GM23338 (cell line): ENCODE data around the gene BYSL. TPM values are rescaled to one million over a fixed set of nuclear protein-coding genes. Genes with fewer than 3 reads are reported as not detected.

Experiments
- ATAC-seq: fragments of 200-7000 bp; cut with Tn5 transposase; 3 replicates; pipeline ENCODE4 v1.9.1; 2020
- DNase-seq: peaks from one replicate; pipeline ENCODE4 v3.0.0-alpha.2; 2015; ENCODE audit warnings: low spot score
- H2AFZ ChIP-seq: fragments of 200-600 bp; sonication (generic); 2 replicates; pipeline ENCODE4 v1.8.0; 2016; ENCODE audit warnings: antibody characterized with exemption, mild to moderate bottlenecking, moderate library complexity
- H3F3A ChIP-seq: fragments of 200-600 bp; sonication (generic); replicated peaks from 2 replicates; pipeline ENCODE4 v1.8.0; 2017; ENCODE audit warnings: antibody characterized with exemption, mixed run types, low read depth
- H3K27ac ChIP-seq: fragments of 200-600 bp; sonication (generic); 2 replicates; pipeline ENCODE4 v1.6.1; 2016; ENCODE audit warnings: low read depth
- H3K27me3 ChIP-seq: fragments of 200-600 bp; sonication (generic); 2 replicates; pipeline ENCODE4 v1.8.0; 2016; ENCODE audit warnings: mild to moderate bottlenecking, mixed run types, moderate library complexity; ENCODE audit not compliant: insufficient read depth
- H3K36me3 ChIP-seq: fragments of 200-600 bp; sonication (generic); 2 replicates; pipeline ENCODE4 v1.8.0; 2016; ENCODE audit warnings: mild to moderate bottlenecking; ENCODE audit not compliant: insufficient read depth
- H3K4me1 ChIP-seq: fragments of 200-600 bp; sonication (generic); 2 replicates; pipeline ENCODE4 v1.8.0; 2016; ENCODE audit warnings: mild to moderate bottlenecking, moderate library complexity; ENCODE audit not compliant: insufficient read depth
- H3K4me2 ChIP-seq: fragments of 200-600 bp; sonication (generic); 2 replicates; pipeline ENCODE4 v1.7.1; 2017; ENCODE audit warnings: mixed run types
- H3K4me3 ChIP-seq: fragments of 200-600 bp; sonication (generic); 2 replicates; pipeline ENCODE4 v1.6.1; 2016; ENCODE audit warnings: mixed run types
- H3K79me2 ChIP-seq: fragments of 200-600 bp; sonication (generic); replicated peaks from 2 replicates; pipeline ENCODE4 v1.8.0; 2017; ENCODE audit warnings: mild to moderate bottlenecking; ENCODE audit not compliant: insufficient read depth
- H3K9me2 ChIP-seq: fragments of 200-600 bp; sonication (generic); 2 replicates; pipeline ENCODE4 v1.8.0; 2017; ENCODE audit not compliant: insufficient read depth
- H4K20me1 ChIP-seq: fragments of 200-600 bp; sonication (generic); replicated peaks from 2 replicates; pipeline ENCODE4 v1.8.0; 2017; ENCODE audit warnings: mild to moderate bottlenecking; ENCODE audit not compliant: insufficient read depth
- H3K27ac Mint-ChIP-seq: 2 replicates; pipeline ENCODE4 v1.8.0; 2020; ENCODE audit warnings: inconsistent platforms, mild to moderate bottlenecking, moderate library complexity, mixed read lengths
- H3K27me3 Mint-ChIP-seq: 3 replicates; pipeline ENCODE4 v1.8.0; 2022; ENCODE audit warnings: low read depth, mild to moderate bottlenecking, moderate library complexity, mixed read lengths, inconsistent platforms; ENCODE audit not compliant: insufficient read depth, poor library complexity
- H3K36me3 Mint-ChIP-seq: 3 replicates; pipeline ENCODE4 v1.8.0; 2021; ENCODE audit warnings: low read depth, mild to moderate bottlenecking, inconsistent platforms, moderate library complexity, mixed read lengths
- H3K4me1 Mint-ChIP-seq: 3 replicates; pipeline ENCODE4 v1.8.0; 2020; ENCODE audit warnings: mild to moderate bottlenecking, inconsistent platforms, mixed read lengths
- H3K4me3 Mint-ChIP-seq: 3 replicates; pipeline ENCODE4 v1.8.0; 2021; ENCODE audit warnings: moderate library complexity, mild to moderate bottlenecking, inconsistent platforms, mixed read lengths
- H3K9me3 Mint-ChIP-seq: 3 replicates; pipeline ENCODE4 v1.8.0; 2020; ENCODE audit warnings: moderate library complexity, mild to moderate bottlenecking, inconsistent platforms, mixed read lengths
- CTCF ChIP-seq, 2 experiments: fragments of 200-600 bp in 1 of 2; sonication (generic) in 1 of 2; conservative IDR thresholded peaks; 2 replicates each; pipeline versions ENCODE4 v1.5.1 to v1.6.1; 2016 to 2017; ENCODE audit warnings: antibody characterized with exemption in 2 of 2, low read depth in 2 of 2, mild to moderate bottlenecking in 2 of 2, moderate library complexity in 1 of 2
- EZH2phosphoT487 ChIP-seq: fragments of 200-600 bp; sonication (generic); IDR thresholded peaks from one replicate; pipeline ENCODE4 v1.8.1; 2018; ENCODE audit warnings: antibody characterized with exemption; ENCODE audit not compliant: unreplicated experiment
- JUNB ChIP-seq: IDR thresholded peaks from one replicate; pipeline ENCODE4 v1.6.1; 2016; ENCODE audit warnings: antibody characterized with exemption; ENCODE audit not compliant: unreplicated experiment
- POLR2AphosphoS5 ChIP-seq: IDR thresholded peaks from 2 replicates; pipeline ENCODE4 v1.6.1; 2016; ENCODE audit warnings: antibody characterized with exemption, low read depth
- STAT1 ChIP-seq: IDR thresholded peaks from one replicate; pipeline ENCODE4 v1.6.1; 2016; ENCODE audit warnings: antibody characterized with exemption; ENCODE audit not compliant: unreplicated experiment
- ZNF462 ChIP-seq: fragments of 250-450 bp; sonication (Bioruptor Pico); IDR thresholded peaks from 2 replicates; pipeline ENCODE4 v1.5.0; 2020; ENCODE audit warnings: mild to moderate bottlenecking, moderate library complexity
- polyA plus RNA-seq: library from polyadenylated mRNA; unstranded; fragments of >200 nt; fragmentation: Nextera tagmentation; extraction: Ambion mirVana; gene quantifications from 2 replicates; pipeline ENCODE4 v1.2.1, GENCODE V29; 2016
- total RNA-seq: library from RNA; depleted of rRNA; stranded (reverse); fragments of >200 nt; shearing (Covaris generic); gene quantifications from 2 replicates; pipeline ENCODE4 v1.2.3, GENCODE V29; 2014

The BYSL gene
- total and polyA plus RNA-seq, 2 experiments from 2014 or later: 33.7 to 35.3 TPM

GRCh38 chr6:41966961-41967311, 45.6 kb downstream of the BYSL start (continued):
- TF ChIP-seq ZNF462 (CRISPR knock-in tag) (no peak), STAT1 (no peak), CTCF (conservative IDR thresholded peaks at IDR 0.05; ENCODE audit: low read depth in 2 of 2) (no peak), EZH2phosphoT487 (no peak), POLR2AphosphoS5 (no peak)

- Mint-ChIP-seq H3K36me3 (no peaks in the 10 kb centered on the region), H3K27ac (peak overlapping the region; percentile 94), H3K4me1 (peaks cover 42% of the 10 kb centered on the region), H3K9me3 (no peaks in the 10 kb centered on the region; the same call in 2 of the 3 replicates), H3K27me3 (peaks cover 9% of the 10 kb centered on the region), H3K4me3 (no peak overlapping the region)
- Histone ChIP-seq H3K4me3 (no peak overlapping the region), H3K27ac (peak overlapping the region; percentile 77), H3K36me3 (no peaks in the 10 kb centered on the region), H3F3A (0 out of 2 replicates have a peak, but pooled peaks cover 2% of the 10 kb centered on the region), H4K20me1 (no peaks in the 10 kb centered on the region), H3K4me1 (peaks cover 27% of the 10 kb centered on the region), H3K27me3 (no peaks in the 10 kb centered on the region), H3K4me2 (peak overlapping the region; percentile 44), H3K79me2 (no peaks in the 10 kb centered on the region), H2AFZ (peak overlapping the region; percentile 6; the same call in 1 of the 2 replicates), H3K9me2 (no peaks in the 10 kb centered on the region)
- no peak for ATAC-seq
- peak; percentile 38 for DNase-seq
- TF ChIP-seq JUNB (no peak), ZNF462 (CRISPR knock-in tag) (no peak)
Observed at GRCh38 chr6:41967312-41968287, 46.3 kb downstream of the BYSL start.
